Thoracic aorta (tissue), 2 donors: ENCODE measurements around the gene COL18A1. TPM values are rescaled to one million over a fixed set of nuclear protein-coding genes. Genes with fewer than 3 reads are reported as not detected.

Experiments used
- ATAC-seq: fragments of 150-250 bp; one replicate; pipeline ENCODE4 v1.8.0; 2017; ENCODE audit warnings: low read depth; ENCODE audit not compliant: insufficient number of reproducible peaks, low FRiP score
- DNase-seq: peaks from one replicate; pipeline ENCODE4 v3.0.0-alpha.2; 2020; ENCODE audit warnings: low spot score
- H3K27ac ChIP-seq, 2 donors: fragments of 200-600 bp; sonication (generic); 1 replicate in 1 of 2; 2 replicates in 1 of 2; pipeline ENCODE4 v1.5.1; 2016; ENCODE audit warnings: mild to moderate bottlenecking in 2 of 2, moderate library complexity in 2 of 2
- H3K27me3 ChIP-seq: fragments of 200-600 bp; sonication (generic); replicated peaks from 2 replicates; pipeline ENCODE4 v1.6.0; 2016; ENCODE audit warnings: mild to moderate bottlenecking; ENCODE audit not compliant: insufficient read depth
- H3K36me3 ChIP-seq: fragments of 200-600 bp; sonication (generic); one replicate; pipeline ENCODE4 v1.5.1; 2016
- H3K4me1 ChIP-seq, 2 donors: fragments of 200-600 bp; sonication (generic); 1 replicate in 1 of 2; 2 replicates in 1 of 2; pipeline versions ENCODE4 v1.5.1 to v1.6.0; 2016; ENCODE audit warnings: low read depth in 2 of 2, mild to moderate bottlenecking in 1 of 2; ENCODE audit not compliant: control insufficient read depth in 1 of 2
- H3K4me3 ChIP-seq: fragments of 200-600 bp; sonication (generic); 2 replicates; pipeline ENCODE4 v1.5.1; 2016; ENCODE audit warnings: mild to moderate bottlenecking
- H3K9me3 ChIP-seq: fragments of 200-600 bp; sonication (generic); 2 replicates; pipeline ENCODE4 v1.5.1; 2016
- total RNA-seq, 2 donors: library from RNA; depleted of rRNA; stranded (reverse); fragments of >200 nt; gene quantifications; one replicate each; pipeline versions ENCODE4 v1.1.0 to v1.2.3, GENCODE V29; 2016
- TF ChIP-seq, protein P1 (sequence below): fragments of 200-600 bp; sonication (generic); IDR thresholded peaks from one replicate; pipeline ENCODE4 v1.5.1; 2019; ENCODE audit warnings: antibody characterized with exemption

Gene COL18A1
- total RNA-seq, 2 donors from 2014 or later: 507 to 811 TPM

DNA sequence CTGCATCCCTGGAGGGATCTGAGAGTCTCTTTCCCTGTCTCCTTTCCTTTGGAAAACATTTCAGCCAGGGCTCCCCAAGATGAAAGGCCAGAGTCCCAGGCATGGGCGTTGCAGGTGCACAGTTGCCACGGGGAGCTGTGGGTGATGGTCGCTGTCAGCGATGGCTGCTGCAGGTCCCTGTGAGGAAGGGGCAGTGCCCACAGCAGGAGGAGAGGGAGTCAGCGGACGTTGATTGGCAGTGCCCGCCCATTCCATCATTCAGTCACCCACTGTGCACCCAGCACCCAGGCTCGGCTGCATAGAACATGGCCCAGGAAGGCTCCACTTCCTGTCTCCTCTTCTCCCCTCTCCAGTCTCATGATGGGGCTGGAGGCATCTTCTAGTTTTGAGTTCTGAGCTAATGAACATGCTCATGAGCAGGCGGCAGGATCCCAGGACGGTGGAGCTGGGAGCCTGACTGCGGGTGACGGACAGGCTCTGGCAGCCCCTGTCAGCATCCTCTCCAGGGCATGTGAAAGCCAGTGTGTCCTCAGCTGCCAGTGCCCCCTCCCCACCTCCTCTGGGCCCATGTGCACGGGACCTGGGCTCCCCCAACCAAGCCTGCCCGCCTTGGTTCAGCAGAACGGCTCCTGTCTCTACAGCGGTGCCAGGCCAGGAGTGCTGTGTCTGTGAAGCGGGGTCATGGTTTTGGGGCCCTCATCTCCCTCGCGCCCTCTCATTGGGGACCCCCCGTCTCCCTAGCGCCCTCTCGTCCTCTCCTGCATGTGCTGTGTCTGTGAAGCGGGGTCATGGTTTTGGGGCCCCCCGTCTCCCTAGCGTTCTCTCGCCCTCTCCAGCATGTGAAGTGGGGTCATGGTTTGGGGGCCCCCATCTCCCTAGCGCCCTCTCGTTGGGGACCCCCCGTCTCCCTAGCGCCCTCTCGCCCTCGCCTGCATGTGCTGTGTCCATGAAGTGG lies 24.5 kb downstream of the COL18A1 start:
- Histone ChIP-seq H3K36me3 (no peaks in the 10 kb centered on the region), H3K4me1 (peaks cover 30 to 71% of the 10 kb centered on the region in 2 donors), H3K27me3 (no peaks in the 10 kb centered on the region), H3K4me3 (no peak overlapping the region), H3K9me3 (no peaks in the 10 kb centered on the region), H3K27ac (peak overlapping the region in 1 of 2 donors; percentile 56)
- ATAC-seq (no peak), DNase-seq (no peak)
- TF ChIP-seq, protein P1, sequence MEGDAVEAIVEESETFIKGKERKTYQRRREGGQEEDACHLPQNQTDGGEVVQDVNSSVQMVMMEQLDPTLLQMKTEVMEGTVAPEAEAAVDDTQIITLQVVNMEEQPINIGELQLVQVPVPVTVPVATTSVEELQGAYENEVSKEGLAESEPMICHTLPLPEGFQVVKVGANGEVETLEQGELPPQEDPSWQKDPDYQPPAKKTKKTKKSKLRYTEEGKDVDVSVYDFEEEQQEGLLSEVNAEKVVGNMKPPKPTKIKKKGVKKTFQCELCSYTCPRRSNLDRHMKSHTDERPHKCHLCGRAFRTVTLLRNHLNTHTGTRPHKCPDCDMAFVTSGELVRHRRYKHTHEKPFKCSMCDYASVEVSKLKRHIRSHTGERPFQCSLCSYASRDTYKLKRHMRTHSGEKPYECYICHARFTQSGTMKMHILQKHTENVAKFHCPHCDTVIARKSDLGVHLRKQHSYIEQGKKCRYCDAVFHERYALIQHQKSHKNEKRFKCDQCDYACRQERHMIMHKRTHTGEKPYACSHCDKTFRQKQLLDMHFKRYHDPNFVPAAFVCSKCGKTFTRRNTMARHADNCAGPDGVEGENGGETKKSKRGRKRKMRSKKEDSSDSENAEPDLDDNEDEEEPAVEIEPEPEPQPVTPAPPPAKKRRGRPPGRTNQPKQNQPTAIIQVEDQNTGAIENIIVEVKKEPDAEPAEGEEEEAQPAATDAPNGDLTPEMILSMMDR: no peak

GRCh38 chr21:45430521-45431501 lies 25.8 kb downstream of the COL18A1 start:
- H3K36me3 ChIP-seq: no peaks in the 10 kb centered on the region
- H3K4me1 ChIP-seq: peaks cover 30 to 71% of the 10 kb centered on the region in 2 donors
- ATAC-seq: no peak
- H3K4me3 ChIP-seq: no peak overlapping the region
- H3K9me3 ChIP-seq: no peaks in the 10 kb centered on the region
- DNase-seq: no peak
- peak overlapping the region; percentile 8 to 56 for H3K27ac ChIP-seq
- no peaks in the 10 kb centered on the region for H3K27me3 ChIP-seq
- TF ChIP-seq, protein P1: no peak

- Histone ChIP-seq H3K9me3 (no peaks in the 10 kb centered on the region), H3K4me1 (peaks cover 30 to 66% of the 10 kb centered on the region in 2 donors), H3K36me3 (no peaks in the 10 kb centered on the region), H3K27me3 (no peaks in the 10 kb centered on the region), H3K4me3 (peak overlapping the region; percentile 17), H3K27ac (peak overlapping the region; percentile 67 to 75)
- TF ChIP-seq, protein P1: no peak
- no peak for DNase-seq
- no peak for ATAC-seq
Observed at GRCh38 chr21:45431781-45432572, 27.0 kb downstream of the COL18A1 start.

DNA sequence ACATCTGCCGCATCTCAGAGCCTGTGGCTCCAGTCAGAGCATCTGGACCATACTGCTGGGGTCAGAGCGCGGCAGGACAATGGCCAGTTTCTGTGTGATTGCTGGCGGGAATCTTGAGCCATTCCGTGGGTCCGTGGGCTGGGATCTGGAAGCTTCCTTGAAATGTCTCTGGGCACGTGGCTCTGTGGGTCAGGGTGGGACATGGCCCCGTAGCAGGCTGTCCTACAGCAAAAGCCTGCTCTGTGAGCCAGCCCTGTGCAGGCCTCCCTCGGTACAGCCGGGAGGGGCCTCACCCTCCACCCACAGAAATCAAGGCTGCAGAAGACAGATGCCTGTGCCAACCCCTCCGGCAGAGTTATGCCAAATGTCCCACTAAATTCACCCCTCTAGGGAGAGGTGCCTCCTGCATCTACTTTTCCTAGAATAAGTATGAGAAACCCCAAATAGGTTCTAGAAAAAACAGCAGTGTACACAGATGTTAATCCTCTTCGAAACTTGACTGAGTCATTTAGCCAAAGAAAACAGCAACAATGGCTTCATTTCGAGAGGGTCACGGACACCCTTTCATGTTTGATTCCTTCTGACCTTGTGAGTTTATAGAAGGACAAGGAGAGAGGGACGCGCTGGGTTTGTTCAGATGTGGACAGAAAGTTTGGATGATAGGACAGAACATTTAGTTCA lies 27.8 kb downstream of the COL18A1 start:
- TF ChIP-seq, protein P1: no peak
- Histone ChIP-seq H3K36me3 (no peaks in the 10 kb centered on the region), H3K27me3 (no peaks in the 10 kb centered on the region), H3K9me3 (no peaks in the 10 kb centered on the region), H3K4me3 (peak overlapping the region; percentile 17), H3K27ac (peak overlapping the region; percentile 67 to 75), H3K4me1 (peaks cover 24 to 59% of the 10 kb centered on the region in 2 donors)
- DNase-seq (no peak), ATAC-seq (no peak)
